Stimulated activated CD8-positive, alpha-beta memory T cell treated with anti-CD3 and anti-CD28 coated beads, Interleukin-12 subunit alpha, Interleukin-12 subunit beta, amount 100 ng/mL, for 24 hours (primary cell): ENCODE results near the gene UBL3.

ENCODE experiments used
- DNase-seq: peaks from one replicate; pipeline ENCODE4 v3.0.0-alpha.2; 2020; ENCODE audit errors: extremely low read depth

UBL3 gene

DNA sequence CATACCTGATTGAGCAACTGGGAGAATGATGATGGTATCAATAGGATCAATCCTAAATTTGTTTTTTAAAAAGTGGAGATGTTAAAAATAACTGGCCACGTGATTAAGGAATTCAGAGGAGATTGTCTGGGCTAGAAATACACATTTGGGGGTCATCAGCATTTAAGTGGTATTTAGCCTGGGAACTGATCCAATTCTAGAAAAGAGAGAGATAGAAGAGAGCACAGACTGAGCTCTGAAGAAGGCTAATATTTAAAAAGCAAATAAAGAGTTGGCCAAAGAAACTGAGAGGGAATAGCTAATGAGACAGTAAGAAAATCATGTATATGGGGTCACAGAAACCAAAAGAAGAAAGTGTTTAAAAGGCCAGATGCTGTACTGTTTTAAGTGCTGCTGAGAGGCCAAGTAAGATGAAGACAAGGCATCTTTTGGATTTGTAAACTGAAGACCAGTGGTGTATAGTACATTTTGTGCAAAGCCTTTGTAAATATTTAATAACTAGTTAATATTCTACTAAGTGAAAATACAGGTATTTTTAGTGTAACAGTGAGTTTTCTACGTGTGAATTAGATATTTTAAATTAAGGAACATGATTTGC lies 40.2 kb downstream of the UBL3 start:
- no peak for DNase-seq

DNA sequence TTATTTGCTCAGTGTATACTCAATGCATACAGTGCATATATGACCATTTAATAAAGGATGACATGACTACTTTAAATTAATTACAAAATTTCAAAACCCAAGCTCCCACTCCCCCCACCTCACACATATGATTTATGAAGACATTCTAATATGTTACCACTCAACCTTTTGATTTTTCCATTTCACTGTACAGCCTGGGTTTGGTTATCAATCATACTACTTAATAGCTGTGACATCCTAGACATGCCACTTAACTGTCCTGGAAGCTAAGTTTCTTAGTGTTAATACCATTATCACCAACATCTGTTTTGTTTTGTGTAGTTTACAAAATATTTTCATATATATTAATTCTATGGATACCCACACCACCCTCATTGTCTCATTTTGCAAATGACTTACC lies 42.2 kb downstream of the UBL3 start:
- DNase-seq, result no peak

DNA sequence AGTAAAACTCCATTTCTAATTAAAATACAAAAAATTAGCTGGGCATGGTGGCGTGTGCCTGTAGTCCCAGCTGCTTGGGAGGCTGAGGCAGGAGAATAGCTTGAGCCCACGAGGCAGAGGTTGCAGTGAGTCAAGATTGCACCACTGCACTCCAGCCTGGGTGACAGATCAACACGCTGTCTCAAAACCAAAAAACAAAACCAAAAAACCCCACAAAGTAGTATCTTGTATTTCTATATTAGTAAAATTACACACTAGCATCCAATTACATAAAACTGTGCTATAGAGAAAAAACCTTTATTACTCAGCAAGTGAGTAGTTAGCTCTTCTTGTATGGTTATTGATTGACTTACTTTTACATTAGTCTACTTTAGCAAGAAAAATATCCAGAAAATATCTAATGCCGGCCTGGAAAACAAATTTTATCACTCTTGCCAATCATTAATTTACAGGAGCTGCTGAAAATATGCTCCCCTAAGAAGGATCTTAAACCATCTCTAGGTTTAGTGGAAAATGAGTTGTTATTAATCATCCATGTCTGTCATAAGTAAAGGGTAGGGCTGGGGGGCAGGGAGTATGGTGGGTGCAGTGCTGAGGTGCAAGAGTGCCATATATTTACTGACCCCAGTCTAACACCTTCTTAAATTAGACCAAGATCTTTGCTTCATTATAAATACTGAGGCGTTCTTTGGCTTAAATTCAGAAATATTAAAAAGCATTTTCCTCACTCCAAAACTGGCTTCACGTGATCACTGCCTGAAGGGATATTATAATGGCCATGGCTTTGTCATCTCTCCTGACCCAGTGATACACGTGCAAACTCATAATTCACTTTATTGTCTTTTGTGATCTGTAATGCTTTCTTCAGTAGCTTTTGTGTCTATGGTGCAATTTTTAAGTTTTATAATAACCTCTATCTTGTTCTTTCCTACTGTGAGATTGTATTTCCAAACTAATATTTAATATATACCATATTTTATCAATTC lies 44.1 kb downstream of the UBL3 start:
- no peak for DNase-seq

DNA sequence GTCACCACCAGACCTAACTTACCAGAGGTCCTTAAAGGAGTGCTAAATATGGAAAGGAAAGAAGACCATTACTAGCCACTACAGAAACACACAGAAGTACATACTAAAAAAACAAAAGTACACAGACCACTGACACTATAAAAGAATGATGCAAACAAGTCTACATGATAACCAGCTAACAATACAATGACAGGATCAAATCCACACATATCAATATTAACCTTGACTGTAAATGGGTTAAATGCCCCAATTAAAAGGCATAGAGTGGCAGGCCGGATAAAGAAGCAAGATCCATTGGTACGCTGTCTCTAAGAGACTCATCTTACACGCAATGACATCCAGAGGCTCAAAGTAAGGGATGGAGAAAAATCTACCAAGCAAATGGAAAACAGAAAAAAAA lies 47.2 kb downstream of the UBL3 start:
- no peak for DNase-seq

DNA sequence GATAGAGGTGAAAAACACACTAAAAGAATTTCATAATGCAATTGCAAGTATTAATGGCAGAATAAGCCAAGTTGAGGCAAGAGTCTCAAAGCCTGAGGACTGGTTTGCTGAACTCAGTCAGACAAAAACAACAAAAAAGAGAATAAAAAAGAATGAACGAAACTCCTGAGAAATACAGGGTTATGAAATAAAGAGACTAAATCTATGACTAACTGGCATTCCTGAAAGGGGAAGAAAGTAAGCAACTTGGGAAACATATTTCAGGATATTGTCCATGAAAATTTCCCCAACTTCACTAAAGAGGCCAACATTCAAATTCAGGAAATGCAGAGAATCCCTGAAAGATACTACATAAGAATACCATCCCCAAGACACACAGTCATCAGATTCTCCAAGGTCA lies 47.8 kb downstream of the UBL3 start:
- DNase-seq, result no peak

DNA sequence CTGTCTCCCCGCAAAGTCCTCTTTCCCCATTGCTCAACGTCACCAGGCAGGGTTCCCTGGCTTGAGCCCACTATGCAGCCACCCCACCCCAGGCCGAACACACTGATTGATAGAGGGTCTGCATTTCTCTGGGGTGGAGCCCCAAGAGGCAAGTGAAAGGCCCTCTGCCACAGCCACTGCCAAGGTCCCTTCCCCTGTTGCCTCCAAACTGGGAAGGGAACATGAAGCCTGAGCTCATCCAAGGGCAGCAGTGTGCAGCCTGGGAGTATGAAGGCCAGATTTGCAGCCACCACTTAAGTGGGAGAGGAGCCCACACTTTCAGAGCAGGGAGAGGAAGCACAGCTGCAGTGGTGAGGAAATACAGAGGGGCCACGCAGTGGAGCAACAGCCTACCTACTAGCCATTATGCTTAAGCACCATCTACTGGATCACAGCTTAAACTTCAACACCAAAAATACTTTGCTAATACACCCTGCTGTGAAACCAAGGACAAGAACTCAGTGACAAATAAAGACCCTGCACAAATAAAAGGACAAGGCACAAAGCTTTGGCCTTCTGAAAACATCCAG lies 48.6 kb downstream of the UBL3 start:
- no peak for DNase-seq

DNA sequence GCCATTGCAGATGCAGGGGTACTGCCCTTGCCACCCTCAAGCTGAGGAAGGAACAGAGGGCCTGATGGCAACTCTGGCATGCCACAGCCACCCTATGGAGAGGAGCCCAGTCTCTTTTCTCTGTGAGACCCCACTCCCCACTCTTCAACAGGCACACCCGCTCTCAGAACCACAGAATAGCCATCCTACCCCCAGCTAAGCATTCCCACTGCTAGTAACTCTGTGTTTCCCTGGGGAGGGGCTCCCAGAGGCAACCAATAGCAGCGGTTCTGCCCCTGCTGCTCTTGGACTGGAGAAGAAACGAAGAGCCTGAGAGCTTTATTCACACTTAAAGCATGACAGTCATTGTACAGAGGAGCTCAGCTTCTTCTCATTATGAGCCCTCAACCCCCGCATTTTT lies 49.3 kb downstream of the UBL3 start:
- no peak for DNase-seq

DNA sequence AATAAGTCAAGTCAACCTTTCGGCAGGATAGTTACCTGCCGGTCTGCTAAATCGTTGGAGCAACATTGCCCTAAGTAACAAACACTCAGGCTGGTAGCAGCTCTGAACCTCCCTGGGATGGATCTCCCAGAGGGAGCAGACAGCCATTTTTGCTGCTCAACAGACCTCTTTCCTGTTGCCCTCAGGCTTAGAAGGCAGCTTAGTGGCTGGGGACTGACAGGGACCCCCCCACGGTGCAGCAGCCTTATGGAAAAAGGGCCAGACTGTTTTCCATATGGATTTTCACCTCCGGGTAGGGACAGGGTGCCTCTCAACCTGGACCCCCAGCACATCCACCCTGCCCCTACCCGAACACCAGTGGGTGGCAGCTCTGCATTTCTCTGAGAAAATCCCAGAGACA lies 49.7 kb downstream of the UBL3 start:
- DNase-seq, result no peak

DNA sequence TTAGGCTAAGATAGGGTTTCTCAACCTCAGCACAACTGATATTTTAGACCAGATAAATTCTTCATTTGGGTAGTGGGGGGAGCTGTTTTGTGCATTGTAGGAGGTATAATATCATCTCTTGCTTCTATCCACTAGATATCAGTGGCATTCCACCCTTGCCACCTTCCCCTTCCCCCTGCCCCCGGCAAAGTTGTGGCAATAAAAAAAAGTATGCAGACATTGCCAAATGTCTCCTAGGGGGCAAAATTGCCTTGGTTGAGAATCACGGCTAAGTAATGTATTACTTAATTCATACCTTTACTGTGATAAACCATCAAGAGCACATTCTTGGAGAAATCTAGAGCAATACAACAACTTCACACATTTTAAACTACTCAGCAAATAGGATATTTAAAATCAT lies 51.4 kb downstream of the UBL3 start:
- no peak for DNase-seq

DNA sequence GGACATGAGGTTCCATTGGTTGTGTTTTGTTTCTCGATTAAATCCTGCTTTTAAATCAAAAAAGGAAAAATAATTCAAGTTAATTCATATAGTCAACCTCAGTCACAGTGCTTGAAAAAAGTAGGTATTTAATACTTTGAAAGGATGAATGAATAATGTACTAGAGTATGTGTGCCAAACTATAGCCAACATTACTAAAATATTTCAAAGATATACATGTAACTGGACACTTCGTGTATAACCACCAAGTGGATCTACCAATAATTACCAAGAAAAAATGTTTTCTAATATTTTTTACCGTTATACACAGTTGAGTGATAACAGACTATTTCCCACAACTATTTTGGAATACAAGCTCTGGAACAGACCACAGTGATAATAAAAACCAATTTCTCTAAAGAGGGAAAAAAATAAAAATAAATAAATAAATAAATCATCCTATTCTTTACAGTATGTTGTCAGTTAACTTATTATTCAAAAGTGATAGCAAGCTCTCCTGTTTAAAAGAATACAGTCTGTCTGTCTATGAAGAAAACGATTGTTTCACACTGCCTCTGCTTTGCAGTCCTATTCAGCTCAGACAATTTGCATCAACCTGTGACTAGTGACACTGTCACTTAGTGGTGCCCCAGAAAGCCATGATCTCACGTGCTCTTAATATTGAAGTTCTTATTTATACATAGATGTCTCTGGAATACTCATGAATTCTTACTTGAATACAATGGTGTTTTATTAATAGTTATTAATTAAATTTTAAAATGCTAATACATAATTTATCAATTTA lies 58.2 kb downstream of the UBL3 start:
- DNase-seq, result no peak

DNA sequence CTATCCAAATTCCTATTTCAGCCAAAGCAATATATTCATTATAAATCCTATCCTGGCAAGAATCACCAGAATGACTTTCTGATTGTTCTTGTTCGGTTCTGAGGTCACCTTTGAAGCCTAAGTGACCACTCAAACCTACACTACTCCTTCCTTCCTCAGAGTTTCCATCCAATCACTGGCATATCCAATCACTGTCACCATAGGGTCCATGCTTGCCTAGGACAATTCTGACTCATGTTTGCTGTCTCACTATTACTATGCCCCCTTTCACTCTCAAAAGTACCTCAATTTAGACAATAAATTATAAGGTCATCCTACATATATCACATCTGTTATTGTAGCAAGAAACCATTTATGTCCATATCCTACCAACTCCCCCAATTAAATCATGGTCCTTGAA lies 58.9 kb downstream of the UBL3 start:
- no peak for DNase-seq

DNA sequence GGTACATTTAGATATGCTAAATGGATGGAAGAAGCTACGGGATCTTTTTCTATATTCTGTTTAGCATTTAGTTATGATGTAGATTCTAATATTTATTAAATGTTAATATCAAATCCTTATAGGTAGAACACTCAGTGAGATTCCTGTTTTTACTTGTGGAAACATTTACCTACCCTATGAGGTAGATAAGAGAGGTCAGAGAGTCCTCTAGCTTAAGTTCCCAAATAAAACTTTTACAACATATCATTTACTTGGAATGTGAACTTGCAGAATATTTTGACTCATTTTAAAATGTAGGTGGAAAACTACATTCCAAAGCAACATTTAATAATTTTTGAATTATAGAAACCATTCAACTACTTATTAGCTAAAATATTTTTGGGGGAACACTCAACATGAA lies 63.7 kb downstream of the UBL3 start:
- no peak for DNase-seq

DNA sequence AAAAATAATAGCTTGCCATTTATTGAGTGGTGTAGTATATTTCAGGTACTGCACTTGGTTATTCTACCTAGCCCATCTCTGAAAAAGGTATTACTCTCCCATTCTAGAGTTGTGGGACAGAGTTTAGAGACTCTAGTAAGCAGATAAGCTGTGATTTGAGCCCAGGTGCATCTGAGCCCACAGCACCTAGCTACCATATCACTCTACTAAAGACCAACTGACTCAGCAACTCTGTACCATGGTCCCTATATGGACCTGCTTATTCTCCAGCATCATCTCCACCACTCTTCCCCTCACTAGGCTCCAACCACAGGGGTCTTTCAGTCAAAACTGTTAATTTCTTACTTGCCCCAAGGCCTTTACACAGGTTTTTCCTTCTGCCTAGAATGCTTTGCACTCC lies 64.4 kb downstream of the UBL3 start:
- no peak for DNase-seq

DNA sequence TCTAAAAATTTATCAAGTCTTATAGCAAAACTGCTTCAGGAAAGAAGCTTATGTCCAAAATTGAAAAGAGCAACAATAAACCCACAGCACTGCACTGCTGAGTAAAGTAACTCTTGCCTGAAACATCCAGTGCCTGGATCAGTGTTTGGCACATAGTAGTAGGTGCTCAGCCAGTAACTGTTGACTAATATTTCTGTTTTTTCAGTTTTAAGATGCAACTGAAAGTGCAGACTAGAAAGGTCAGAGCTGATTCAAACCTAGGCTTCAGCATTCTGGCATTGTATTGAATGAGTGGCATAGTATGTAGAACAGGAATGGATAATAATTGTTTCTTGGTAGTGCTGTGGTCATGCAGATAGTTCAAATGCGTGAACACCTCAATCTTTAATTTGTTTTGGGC lies 67.6 kb downstream of the UBL3 start:
- no peak for DNase-seq

DNA sequence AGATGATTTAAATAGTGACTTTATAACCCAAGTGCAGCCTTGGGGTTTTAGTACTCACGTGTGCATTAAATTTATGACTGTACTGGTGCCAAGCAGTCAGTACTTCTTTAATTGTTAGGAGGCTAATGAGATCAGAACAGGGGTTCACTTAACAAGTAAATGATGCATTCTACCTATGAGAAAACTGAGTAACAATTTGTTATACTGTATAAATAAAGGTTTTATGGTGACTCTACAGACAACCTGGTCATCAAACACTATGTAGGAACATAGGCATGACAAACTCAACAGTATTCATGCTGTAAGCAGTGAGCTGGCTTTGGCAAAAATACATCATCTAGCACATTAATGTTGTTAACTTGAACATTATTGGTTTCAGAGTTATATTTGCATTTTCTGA lies 75.6 kb downstream of the UBL3 start:
- no peak for DNase-seq

DNA sequence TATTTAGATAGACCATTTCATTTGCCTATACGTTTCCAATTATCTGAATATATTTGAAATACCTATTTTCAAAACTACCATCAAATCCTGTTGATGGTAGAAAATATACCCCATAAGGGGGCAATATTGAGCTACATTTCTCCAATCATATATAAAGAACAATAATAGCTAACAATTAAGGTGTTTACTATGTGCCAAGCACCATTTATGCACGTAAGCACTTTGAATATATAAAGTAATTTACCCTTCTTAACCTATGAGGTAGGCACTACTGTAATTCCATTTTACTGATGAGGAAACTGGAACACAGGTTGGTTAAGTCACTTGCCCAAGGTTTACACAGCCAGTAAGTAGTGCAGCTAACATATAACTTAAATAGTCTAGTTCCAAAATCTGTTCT lies 79.2 kb downstream of the UBL3 start:
- no peak for DNase-seq

DNA sequence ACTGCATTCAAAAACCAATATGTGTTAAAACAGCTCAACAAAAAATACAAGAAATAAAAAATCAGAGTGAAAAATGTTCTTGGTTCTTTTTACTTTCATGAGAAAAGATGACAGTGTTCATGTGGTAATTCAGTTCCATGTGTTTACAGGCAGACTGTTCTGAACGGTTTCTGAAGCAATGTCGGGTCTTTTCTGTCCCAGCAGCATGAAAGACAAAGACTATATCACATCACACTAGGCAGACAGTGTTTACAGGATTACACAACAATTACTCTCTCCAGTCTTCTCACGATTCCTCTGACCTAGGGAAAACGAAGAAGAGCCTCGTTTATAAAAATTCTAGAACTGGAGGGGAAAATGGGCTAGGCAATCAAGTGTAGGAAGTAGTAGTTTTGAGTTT lies 83.4 kb downstream of the UBL3 start:
- DNase-seq, result no peak

DNA sequence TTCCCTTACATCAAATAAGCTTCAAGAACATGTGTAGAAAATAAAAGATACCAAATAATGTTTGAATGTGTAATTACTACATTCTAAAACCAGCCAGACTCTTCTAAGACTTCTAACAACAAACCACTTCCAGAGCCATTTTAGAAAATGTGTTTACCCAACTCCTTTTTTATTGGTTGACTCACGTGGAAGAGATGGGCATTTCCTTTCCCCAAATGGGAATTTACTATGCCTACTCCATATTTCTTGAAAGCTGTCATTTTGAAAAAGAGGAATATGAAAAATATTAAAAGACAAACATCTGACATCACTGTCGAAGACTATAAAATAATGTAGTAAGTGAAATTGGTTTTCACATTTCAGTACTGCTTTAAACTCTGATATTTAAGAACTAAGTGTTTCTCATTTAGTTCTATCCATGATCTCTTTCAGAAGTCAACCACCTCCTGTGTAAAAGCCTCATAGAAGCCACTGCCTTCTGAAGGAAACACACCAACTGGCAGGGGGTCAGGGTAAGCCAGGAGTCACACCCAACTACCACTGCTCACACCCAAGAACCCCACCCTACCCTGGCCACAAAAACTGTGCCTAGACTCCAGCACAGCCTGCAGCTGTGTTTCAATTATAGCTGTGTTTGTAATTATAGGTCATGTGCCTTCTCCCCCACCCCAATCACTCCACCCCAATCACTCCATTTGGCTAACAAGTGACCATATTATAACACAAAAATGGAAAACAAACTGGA lies 86.8 kb downstream of the UBL3 start:
- no peak for DNase-seq

DNA sequence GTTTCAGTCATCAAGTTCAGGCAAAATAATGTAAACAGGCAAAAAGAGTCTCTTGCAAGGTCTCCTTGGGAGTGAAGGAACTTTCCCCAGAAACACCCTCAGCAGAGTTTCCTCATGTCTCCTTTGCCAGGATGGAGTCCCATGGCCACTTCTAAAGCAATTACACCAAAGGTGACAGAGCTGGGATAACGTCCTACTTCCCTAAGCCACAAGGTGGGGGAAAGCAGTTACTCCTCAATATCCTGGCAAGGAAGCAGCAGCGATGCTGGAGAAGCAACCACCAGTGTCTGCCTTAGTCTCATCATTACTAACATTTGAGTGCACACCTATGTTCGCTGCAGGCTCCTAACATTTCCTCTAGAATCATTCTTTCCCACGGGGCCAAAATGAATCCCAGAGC lies 88.6 kb downstream of the UBL3 start:
- no peak for DNase-seq

DNA sequence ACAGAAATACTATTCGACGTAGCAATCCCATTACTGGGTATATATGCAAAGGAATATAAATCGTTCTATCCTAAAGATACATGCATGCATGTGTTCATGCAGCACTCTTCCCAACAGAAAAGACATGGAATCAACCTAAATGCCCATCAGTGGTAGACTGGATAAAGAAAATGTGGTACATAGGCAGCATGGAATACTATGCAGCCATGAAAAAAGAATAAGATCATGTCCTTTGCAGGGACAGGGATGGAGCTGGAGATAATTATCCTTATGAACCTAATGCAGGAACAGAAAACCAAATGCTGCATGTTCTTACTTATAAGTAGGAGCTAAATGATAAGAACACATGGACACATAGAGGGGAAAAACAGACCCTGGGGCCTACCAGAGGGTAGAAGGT lies 89.3 kb downstream of the UBL3 start:
- no peak for DNase-seq

DNA sequence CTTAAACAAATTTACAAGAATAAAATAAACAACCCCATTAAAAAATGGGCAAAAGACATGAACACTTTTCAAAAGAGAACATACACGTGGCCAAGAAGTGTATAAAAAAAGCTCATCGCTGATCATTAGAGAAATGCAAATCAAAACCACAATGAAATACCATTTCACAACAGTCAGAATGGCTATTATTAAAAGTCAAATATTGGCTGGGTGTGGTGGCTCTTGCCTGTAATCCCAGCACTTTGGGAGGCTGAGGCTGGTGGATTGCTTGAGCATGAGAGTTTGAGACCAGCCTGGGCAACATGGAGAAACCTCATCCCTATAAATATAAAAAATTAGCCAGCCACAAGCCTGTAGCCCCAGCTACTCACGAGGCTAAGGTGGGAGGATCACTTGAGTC lies 89.9 kb downstream of the UBL3 start:
- no peak for DNase-seq
